ENCODE results near the gene HOXD3. TPM values are rescaled to one million over a fixed set of nuclear protein-coding genes. Genes with fewer than 3 reads are reported as not detected.
A peak's percentile ranks its signal among the peaks of the same experiment; 100 is the strongest.

Gene HOXD3
- total RNA-seq, 2 donors from 2014 or later = 1.2 to 3.9 TPM

DNA sequence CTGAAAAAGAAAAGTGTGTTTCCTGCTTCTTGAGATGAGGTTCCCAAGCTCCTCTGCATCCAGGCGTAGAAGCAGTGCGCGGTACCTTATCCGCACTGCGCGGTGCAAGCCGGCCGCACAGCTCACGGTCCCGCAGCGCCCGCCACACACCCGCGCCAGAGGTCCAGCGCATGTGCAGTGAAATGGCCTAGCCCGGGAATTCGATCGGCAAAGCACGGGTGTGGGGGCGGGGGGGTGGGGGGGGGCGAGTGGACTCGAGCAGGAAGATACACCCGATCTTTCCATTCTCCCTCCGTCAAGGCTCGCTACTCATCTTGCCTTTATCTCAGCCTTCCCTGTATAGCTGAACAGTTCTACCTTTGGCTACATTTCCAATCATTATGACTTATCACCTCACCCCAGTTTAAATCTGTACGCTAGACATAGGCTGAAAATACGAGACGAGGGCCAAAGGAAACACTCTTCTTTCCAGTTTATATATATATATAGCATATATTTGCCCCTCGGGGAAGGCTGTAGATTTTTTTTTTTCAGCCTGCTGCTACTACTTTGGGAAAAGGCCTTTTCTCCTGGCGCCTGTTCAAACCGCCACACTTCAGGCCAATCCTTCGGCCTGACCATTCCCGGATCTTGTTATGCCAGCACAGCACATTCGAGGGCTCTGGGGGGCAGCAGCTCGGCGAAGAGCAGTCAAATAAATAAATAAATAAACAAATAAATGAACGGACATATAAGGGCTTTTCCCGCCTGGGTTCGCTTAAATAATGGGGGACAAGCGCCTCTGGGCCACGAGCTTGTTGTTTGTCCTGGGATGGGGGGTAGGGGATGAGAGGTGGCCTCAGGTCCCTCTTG is 17.2 kb upstream of the HOXD3 start:
- no peaks in the 10 kb centered on the region for H3K9me3 ChIP-seq
- no peak for ATAC-seq (ENCODE audit: insufficient number of reproducible peaks, low FRiP score, low read depth)
- H3K27ac ChIP-seq = peak overlapping the region in 1 of 2 donors; percentile 39
- TF ChIP-seq, protein P1, sequence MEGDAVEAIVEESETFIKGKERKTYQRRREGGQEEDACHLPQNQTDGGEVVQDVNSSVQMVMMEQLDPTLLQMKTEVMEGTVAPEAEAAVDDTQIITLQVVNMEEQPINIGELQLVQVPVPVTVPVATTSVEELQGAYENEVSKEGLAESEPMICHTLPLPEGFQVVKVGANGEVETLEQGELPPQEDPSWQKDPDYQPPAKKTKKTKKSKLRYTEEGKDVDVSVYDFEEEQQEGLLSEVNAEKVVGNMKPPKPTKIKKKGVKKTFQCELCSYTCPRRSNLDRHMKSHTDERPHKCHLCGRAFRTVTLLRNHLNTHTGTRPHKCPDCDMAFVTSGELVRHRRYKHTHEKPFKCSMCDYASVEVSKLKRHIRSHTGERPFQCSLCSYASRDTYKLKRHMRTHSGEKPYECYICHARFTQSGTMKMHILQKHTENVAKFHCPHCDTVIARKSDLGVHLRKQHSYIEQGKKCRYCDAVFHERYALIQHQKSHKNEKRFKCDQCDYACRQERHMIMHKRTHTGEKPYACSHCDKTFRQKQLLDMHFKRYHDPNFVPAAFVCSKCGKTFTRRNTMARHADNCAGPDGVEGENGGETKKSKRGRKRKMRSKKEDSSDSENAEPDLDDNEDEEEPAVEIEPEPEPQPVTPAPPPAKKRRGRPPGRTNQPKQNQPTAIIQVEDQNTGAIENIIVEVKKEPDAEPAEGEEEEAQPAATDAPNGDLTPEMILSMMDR (IDR thresholded peaks at IDR 0.05) = no peak
- peaks cover 11 to 25% of the 10 kb centered on the region in 2 donors for H3K4me1 ChIP-seq (ENCODE audit: control insufficient read depth in 1 of 2, low read depth in 2 of 2)
- no peak for DNase-seq (ENCODE audit: low spot score)
- no peaks in the 10 kb centered on the region for H3K27me3 ChIP-seq (replicated peaks; ENCODE audit: insufficient read depth)
- peak overlapping the region; percentile 71 for H3K4me3 ChIP-seq
- H3K36me3 ChIP-seq = no peaks in the 10 kb centered on the region

DNA sequence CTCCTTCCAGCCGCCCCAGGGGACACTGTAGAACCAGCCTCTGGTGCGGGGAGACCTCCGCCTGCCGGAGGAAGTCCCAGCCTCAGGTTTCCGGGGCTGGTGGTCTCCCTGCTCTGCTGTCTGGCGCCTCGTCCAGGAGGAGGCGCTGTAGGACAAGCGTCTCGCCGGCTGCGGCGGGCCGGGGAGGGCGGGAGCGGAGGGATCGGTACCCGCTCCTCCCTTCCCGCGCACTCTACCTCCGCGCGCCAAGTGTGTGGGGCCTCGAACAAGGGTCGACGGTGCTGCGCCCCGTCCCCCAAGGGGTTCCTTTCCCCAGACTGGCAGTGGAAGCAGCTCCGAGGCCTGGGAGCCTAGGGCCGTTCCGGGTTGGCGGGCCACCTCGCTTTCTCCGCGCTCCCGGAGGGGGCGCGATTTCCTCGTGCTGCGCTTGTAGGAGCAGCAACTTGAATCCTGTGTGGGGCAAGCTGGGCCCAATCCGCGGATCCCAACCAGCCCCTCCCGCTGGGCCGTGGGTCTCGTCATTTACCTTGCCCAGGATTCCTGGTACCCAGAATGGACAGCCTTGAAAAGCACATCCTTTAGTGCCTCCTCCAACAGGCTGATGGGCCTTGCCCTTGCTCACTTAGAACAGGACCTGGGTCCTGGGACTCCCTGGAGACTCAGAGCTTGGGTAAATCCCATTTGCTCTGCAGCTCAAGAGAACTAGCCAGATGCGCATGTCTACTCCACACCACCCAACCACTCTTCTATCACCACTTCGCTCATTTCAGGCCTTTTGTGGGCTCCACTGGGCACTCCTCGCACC is 16.4 kb upstream of the HOXD3 start:
- Histone ChIP-seq H3K36me3 (no peaks in the 10 kb centered on the region), H3K9me3 (no peaks in the 10 kb centered on the region), H3K4me1 (ENCODE audit: control insufficient read depth in 1 of 2, low read depth in 2 of 2) (peaks cover 5 to 18% of the 10 kb centered on the region in 2 donors), H3K4me3 (peak overlapping the region; percentile 71), H3K27ac (peak overlapping the region in 1 of 2 donors; percentile 39), H3K27me3 (replicated peaks; ENCODE audit: insufficient read depth) (no peaks in the 10 kb centered on the region)
- TF ChIP-seq, protein P1 (IDR thresholded peaks at IDR 0.05) = peak; percentile 94
- peak; percentile 81 for ATAC-seq (ENCODE audit: insufficient number of reproducible peaks, low FRiP score, low read depth)
- no peak for DNase-seq (ENCODE audit: low spot score)

DNA sequence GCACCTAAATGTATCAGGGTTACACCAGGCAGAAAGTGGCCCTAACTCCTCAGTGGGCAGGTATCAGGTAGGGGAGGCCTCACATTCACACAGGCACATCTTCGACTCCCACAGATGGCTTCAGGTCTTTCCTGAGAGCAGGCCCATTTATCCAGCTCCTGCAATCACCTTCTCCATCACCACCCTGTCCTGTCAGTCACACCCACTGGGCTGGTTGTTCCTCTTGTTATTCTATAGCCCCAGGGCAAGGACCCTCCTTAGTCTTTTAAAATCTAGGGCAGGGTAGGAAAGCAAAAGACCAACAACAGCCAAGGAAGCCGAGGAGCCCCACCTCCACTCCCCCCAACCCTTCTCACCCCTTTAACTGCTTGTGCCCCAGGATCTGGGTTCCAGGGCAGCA is 14.8 kb upstream of the HOXD3 start:
- Histone ChIP-seq H3K27me3 (replicated peaks; ENCODE audit: insufficient read depth) (no peaks in the 10 kb centered on the region), H3K4me1 (ENCODE audit: control insufficient read depth in 1 of 2, low read depth in 2 of 2) (peaks cover 5 to 13% of the 10 kb centered on the region in 2 donors), H3K27ac (no peak overlapping the region), H3K36me3 (no peaks in the 10 kb centered on the region), H3K9me3 (no peaks in the 10 kb centered on the region), H3K4me3 (no peak overlapping the region)
- ATAC-seq (ENCODE audit: insufficient number of reproducible peaks, low FRiP score, low read depth) (no peak), DNase-seq (ENCODE audit: low spot score) (no peak)
- TF ChIP-seq, protein P1 (IDR thresholded peaks at IDR 0.05) = no peak

DNA sequence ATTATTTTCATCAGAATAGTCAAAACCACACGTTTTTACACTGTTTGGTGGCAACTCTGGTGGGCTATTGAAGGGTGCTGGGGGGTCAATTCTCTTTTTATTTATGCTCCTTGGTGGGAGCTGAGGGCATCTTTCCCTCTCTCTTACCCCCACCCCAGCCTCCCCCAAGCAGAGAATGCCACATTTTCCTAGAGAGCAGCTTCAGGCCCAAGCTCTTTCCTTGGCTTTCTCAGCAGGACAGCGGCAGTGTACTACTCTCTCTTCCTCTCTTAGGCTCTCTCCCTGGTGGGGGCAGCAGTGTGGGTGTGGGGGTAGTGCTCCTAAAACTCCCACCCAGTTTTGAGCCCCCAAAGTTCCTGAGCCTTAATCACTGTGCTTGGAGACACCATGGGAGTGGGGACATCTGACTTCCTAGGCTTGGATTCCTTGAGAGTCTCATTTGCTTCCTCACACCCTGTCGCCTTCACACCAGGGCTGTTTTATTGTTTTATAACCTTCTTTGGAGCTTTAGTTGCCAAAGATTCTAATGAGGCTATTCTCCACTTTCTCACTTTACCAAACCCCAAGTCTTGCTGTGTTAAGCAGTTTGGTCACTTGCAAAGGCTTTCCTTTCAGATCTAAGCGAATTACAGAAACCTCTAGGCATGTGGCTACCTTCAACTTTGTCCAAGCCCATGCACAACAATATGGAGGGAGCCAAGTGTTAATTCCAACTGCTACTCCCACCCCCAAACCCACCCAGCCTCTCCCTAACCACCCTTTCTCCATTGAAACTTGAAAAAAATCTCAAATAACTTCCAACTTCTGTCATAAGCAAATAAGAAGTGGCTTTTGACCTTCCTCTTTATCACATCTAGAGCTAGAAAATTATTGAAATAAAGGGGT is 11.8 kb upstream of the HOXD3 start:
- Histone ChIP-seq H3K4me3 (no peak overlapping the region), H3K4me1 (ENCODE audit: control insufficient read depth in 1 of 2, low read depth in 2 of 2) (peaks cover under 1 to 5% of the 10 kb centered on the region in 2 donors), H3K9me3 (no peaks in the 10 kb centered on the region), H3K27ac (no peak overlapping the region), H3K36me3 (peaks cover 4% of the 10 kb centered on the region), H3K27me3 (replicated peaks; ENCODE audit: insufficient read depth) (no peaks in the 10 kb centered on the region)
- DNase-seq (ENCODE audit: low spot score) (no peak), ATAC-seq (ENCODE audit: insufficient number of reproducible peaks, low FRiP score, low read depth) (no peak)
- TF ChIP-seq, protein P1 (IDR thresholded peaks at IDR 0.05) = no peak
